GM12878 (cell line): Measurements from ENCODE around the gene RBM18.

Source experiments
- EZH2 ChIP-seq: IDR thresholded peaks from 2 replicates; pipeline ENCODE4 v1.6.1; 2012; ENCODE audit warnings: low read depth, mild to moderate bottlenecking, control low read depth, inconsistent platforms, low read length, borderline replicate concordance; ENCODE audit not compliant: control insufficient read depth
- POLR2AphosphoS2 ChIP-seq: IDR thresholded peaks from 2 replicates; pipeline ENCODE4 v1.6.1; 2011; ENCODE audit warnings: low read depth, mild to moderate bottlenecking, low read length, improper control_type of control experiment, moderate library complexity
- TAF1 ChIP-seq: IDR thresholded peaks from 2 replicates; pipeline ENCODE4 v1.6.1; 2011; ENCODE audit warnings: mild to moderate bottlenecking, low read depth, low read length, borderline replicate concordance
- TARDBP ChIP-seq: IDR thresholded peaks from 2 replicates; pipeline ENCODE4 v1.6.1; 2016; ENCODE audit warnings: borderline replicate concordance
- TF ChIP-seq, protein P1 (sequence below), 3 experiments: IDR thresholded peaks in 2 of 3; conservative IDR thresholded peaks in 1 of 3; 2 replicates each; pipeline ENCODE4 v1.5.1; 2011; ENCODE audit warnings: low read depth in 3 of 3, low read length in 3 of 3, mild to moderate bottlenecking in 3 of 3, control low read depth in 2 of 3, moderate library complexity in 2 of 3, inconsistent platforms in 1 of 3, mixed read lengths in 1 of 3; ENCODE audit not compliant: control insufficient read depth in 2 of 3, insufficient read depth in 1 of 3; ENCODE audit errors: extremely low read depth in 1 of 3

DNA sequence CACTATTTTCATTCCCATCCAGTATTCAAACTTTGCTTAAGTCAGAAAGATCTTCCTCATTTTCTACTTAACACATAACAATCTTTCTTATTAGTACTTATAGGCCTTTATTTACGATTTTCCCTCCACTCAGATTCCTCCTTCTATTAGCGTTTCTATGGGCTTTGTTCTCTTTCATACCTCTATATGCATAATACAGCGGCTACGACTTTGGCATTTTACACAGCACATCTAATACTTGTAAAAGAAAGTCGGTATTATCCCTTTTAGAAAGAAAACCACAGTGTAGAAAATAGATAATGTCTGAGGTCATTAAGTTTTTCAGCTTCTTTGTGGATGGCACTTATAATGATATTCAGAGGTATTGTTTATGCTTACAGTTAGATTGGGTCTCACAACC is 8.4 kb downstream of the RBM18 start:
- TF ChIP-seq, protein P1, sequence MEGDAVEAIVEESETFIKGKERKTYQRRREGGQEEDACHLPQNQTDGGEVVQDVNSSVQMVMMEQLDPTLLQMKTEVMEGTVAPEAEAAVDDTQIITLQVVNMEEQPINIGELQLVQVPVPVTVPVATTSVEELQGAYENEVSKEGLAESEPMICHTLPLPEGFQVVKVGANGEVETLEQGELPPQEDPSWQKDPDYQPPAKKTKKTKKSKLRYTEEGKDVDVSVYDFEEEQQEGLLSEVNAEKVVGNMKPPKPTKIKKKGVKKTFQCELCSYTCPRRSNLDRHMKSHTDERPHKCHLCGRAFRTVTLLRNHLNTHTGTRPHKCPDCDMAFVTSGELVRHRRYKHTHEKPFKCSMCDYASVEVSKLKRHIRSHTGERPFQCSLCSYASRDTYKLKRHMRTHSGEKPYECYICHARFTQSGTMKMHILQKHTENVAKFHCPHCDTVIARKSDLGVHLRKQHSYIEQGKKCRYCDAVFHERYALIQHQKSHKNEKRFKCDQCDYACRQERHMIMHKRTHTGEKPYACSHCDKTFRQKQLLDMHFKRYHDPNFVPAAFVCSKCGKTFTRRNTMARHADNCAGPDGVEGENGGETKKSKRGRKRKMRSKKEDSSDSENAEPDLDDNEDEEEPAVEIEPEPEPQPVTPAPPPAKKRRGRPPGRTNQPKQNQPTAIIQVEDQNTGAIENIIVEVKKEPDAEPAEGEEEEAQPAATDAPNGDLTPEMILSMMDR (IDR thresholded peaks at IDR 0.05 in 2 of 3, conservative IDR thresholded peaks at IDR 0.05 in 1 of 3; ENCODE audit: control insufficient read depth in 2 of 3, extremely low read depth in 1 of 3, insufficient read depth in 1 of 3, low read depth in 3 of 3, low read length in 3 of 3), result no peak
- no peak for TF ChIP-seq TAF1
- TF ChIP-seq EZH2, result no peak
- TF ChIP-seq TARDBP, result no peak
- no peak for TF ChIP-seq POLR2AphosphoS2
